K562 (cell line): ENCODE data around the gene STX11. TPM values are rescaled to one million over a fixed set of nuclear protein-coding genes. Genes with fewer than 3 reads are reported as not detected.
A peak's percentile ranks its signal among the peaks of the same experiment; 100 is the strongest.

Experiments used
- CCAR2 ChIP-seq: fragments of 200-400 bp; formaldehyde crosslinking; IDR thresholded peaks from 2 replicates; pipeline ENCODE4 v1.6.1; 2017; ENCODE audit warnings: mild to moderate bottlenecking, low read depth, low read length
- FOSL1 ChIP-seq: fragments of 200-800 bp; sonication (Bioruptor generic); conservative IDR thresholded peaks from 2 replicates; pipeline ENCODE4 v1.6.1; 2016; ENCODE audit warnings: missing genetic modification characterization, missing compliant biosample characterization
- GABPB1 ChIP-seq: sonication (generic); formaldehyde crosslinking; IDR thresholded peaks from 2 replicates; pipeline ENCODE4 v1.8.0; 2022; ENCODE audit warnings: mild to moderate bottlenecking, missing genetic modification reagents
- HCFC1 ChIP-seq: IDR thresholded peaks from 2 replicates; pipeline ENCODE4 v1.6.1; 2012; ENCODE audit warnings: low read depth, low read length, improper control_type of control experiment
- HDAC8 ChIP-seq: fragments of 450-650 bp; IDR thresholded peaks from 2 replicates; pipeline ENCODE4 v1.6.1; 2016; ENCODE audit warnings: mild to moderate bottlenecking, missing genetic modification characterization, moderate library complexity, missing compliant biosample characterization
- MCM3 ChIP-seq: fragments of 450-650 bp; IDR thresholded peaks from 2 replicates; pipeline ENCODE4 v1.6.1; 2016
- NFXL1 ChIP-seq: fragments of 450-650 bp; formaldehyde crosslinking; IDR thresholded peaks from 2 replicates; pipeline ENCODE4 v1.4.0; 2021; ENCODE audit warnings: mild to moderate bottlenecking
- PHTF2 ChIP-seq: fragments of 250-450 bp; sonication (Bioruptor Pico); IDR thresholded peaks from 2 replicates; pipeline ENCODE4 v1.5.0; 2021; ENCODE audit warnings: mild to moderate bottlenecking
- POLR2AphosphoS5 ChIP-seq: IDR thresholded peaks from 2 replicates; pipeline ENCODE4 v1.6.1; 2011; ENCODE audit warnings: mild to moderate bottlenecking, low read depth, low read length, moderate library complexity; ENCODE audit not compliant: control insufficient read depth, insufficient read depth
- RCOR1 ChIP-seq, 2 experiments: IDR thresholded peaks; 2 replicates each; pipeline ENCODE4 v1.6.1; 2012; ENCODE audit warnings: low read depth in 2 of 2, low read length in 2 of 2, borderline replicate concordance in 1 of 2, improper control_type of control experiment in 1 of 2
- RFX7 ChIP-seq: fragments of 250-450 bp; sonication (Bioruptor Pico); IDR thresholded peaks from 2 replicates; pipeline ENCODE4 v1.5.1; 2021; ENCODE audit warnings: mild to moderate bottlenecking
- SRSF3 ChIP-seq: fragments of 200-400 bp; formaldehyde crosslinking; IDR thresholded peaks from 2 replicates; pipeline ENCODE4 v1.6.1; 2016; ENCODE audit warnings: mild to moderate bottlenecking, low read length, moderate library complexity; ENCODE audit not compliant: insufficient read depth
- UBTF ChIP-seq, 2 experiments: IDR thresholded peaks; 2 replicates each; pipeline ENCODE4 v1.6.1; 2012; ENCODE audit warnings: improper control_type of control experiment in 2 of 2, low read depth in 2 of 2, low read length in 2 of 2, borderline replicate concordance in 1 of 2
- polyA plus RNA-seq, 8 experiments: library from polyadenylated mRNA; depleted of rRNA in 4 of 8; stranded (reverse) in 5 of 8; unstranded in 3 of 8; fragments of >200 nt; fragmentation: Nextera tagmentation in 2 of 8; fragmentation: Illumina TruSeq in 1 of 8; extraction: Ambion mirVana in 2 of 8; extraction: Trizol in 1 of 8; gene quantifications; 2 replicates each; pipeline versions ENCODE4 v1.2.1 to v1.2.3, GENCODE V29; 2011 to 2014; ENCODE audit warnings: inconsistent platforms in 1 of 8, missing spikeins in 1 of 8
- total RNA-seq, 7 experiments: library from RNA; depleted of rRNA in 6 of 7; stranded (reverse); fragments of >200 nt in 6 of 7; fragmentation: Illumina TruSeq in 2 of 7; extraction: Trizol in 2 of 7; gene quantifications; 2 replicates each; pipeline versions ENCODE4 v1.2.1 to v1.2.3, GENCODE V29; 2011 to 2021; ENCODE audit warnings: low replicate concordance in 1 of 7
- TF ChIP-seq, protein P1 (sequence below): sonication (generic); formaldehyde crosslinking; IDR thresholded peaks from 2 replicates; pipeline ENCODE4 v1.8.0; 2022; ENCODE audit warnings: missing genetic modification reagents, mild to moderate bottlenecking, borderline replicate concordance
- TF ChIP-seq, protein P2 (sequence below): sonication (generic); formaldehyde crosslinking; IDR thresholded peaks from 2 replicates; pipeline ENCODE4 v1.8.0; 2022; ENCODE audit warnings: mild to moderate bottlenecking, missing genetic modification reagents
- TF ChIP-seq, protein P3 (sequence below), 2 experiments: fragments of 450-650 bp in 1 of 2; sonication (generic) in 1 of 2; formaldehyde crosslinking in 1 of 2; IDR thresholded peaks in 1 of 2; conservative IDR thresholded peaks in 1 of 2; 2 replicates each; pipeline versions ENCODE4 v1.6.1 to v1.8.1; 2016 to 2023; ENCODE audit warnings: mild to moderate bottlenecking in 2 of 2, moderate library complexity in 2 of 2, inconsistent platforms in 1 of 2, missing genetic modification reagents in 1 of 2

The STX11 gene
- total and polyA plus RNA-seq, 9 of the 15 experiments (the other 6 are each of a cell fraction or from before 2014, with no cell fraction given): 0.06 to 0.73 (median 0.40) TPM

- no peak for TF ChIP-seq POLR2AphosphoS5
- TF ChIP-seq, protein P1, sequence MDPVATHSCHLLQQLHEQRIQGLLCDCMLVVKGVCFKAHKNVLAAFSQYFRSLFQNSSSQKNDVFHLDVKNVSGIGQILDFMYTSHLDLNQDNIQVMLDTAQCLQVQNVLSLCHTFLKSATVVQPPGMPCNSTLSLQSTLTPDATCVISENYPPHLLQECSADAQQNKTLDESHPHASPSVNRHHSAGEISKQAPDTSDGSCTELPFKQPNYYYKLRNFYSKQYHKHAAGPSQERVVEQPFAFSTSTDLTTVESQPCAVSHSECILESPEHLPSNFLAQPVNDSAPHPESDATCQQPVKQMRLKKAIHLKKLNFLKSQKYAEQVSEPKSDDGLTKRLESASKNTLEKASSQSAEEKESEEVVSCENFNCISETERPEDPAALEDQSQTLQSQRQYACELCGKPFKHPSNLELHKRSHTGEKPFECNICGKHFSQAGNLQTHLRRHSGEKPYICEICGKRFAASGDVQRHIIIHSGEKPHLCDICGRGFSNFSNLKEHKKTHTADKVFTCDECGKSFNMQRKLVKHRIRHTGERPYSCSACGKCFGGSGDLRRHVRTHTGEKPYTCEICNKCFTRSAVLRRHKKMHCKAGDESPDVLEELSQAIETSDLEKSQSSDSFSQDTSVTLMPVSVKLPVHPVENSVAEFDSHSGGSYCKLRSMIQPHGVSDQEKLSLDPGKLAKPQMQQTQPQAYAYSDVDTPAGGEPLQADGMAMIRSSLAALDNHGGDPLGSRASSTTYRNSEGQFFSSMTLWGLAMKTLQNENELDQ (CRISPR knock-in tag): no peak
- TF ChIP-seq UBTF (IDR thresholded peaks at IDR 0.05; ENCODE audit: borderline replicate concordance in 1 of 2, low read depth in 2 of 2, low read length in 2 of 2): peak; percentile 89 to 96
- no peak for TF ChIP-seq RFX7 (CRISPR knock-in tag)
- TF ChIP-seq, protein P2, sequence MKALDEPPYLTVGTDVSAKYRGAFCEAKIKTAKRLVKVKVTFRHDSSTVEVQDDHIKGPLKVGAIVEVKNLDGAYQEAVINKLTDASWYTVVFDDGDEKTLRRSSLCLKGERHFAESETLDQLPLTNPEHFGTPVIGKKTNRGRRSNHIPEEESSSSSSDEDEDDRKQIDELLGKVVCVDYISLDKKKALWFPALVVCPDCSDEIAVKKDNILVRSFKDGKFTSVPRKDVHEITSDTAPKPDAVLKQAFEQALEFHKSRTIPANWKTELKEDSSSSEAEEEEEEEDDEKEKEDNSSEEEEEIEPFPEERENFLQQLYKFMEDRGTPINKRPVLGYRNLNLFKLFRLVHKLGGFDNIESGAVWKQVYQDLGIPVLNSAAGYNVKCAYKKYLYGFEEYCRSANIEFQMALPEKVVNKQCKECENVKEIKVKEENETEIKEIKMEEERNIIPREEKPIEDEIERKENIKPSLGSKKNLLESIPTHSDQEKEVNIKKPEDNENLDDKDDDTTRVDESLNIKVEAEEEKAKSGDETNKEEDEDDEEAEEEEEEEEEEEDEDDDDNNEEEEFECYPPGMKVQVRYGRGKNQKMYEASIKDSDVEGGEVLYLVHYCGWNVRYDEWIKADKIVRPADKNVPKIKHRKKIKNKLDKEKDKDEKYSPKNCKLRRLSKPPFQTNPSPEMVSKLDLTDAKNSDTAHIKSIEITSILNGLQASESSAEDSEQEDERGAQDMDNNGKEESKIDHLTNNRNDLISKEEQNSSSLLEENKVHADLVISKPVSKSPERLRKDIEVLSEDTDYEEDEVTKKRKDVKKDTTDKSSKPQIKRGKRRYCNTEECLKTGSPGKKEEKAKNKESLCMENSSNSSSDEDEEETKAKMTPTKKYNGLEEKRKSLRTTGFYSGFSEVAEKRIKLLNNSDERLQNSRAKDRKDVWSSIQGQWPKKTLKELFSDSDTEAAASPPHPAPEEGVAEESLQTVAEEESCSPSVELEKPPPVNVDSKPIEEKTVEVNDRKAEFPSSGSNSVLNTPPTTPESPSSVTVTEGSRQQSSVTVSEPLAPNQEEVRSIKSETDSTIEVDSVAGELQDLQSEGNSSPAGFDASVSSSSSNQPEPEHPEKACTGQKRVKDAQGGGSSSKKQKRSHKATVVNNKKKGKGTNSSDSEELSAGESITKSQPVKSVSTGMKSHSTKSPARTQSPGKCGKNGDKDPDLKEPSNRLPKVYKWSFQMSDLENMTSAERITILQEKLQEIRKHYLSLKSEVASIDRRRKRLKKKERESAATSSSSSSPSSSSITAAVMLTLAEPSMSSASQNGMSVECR (CRISPR knock-in tag): no peak; the same call in 1 of the 2 replicates
- no peak for TF ChIP-seq NFXL1 (CRISPR knock-in tag)
- TF ChIP-seq RCOR1 (IDR thresholded peaks at IDR 0.05; ENCODE audit: borderline replicate concordance in 1 of 2, low read depth in 2 of 2, low read length in 2 of 2): no peak
- TF ChIP-seq, protein P3, sequence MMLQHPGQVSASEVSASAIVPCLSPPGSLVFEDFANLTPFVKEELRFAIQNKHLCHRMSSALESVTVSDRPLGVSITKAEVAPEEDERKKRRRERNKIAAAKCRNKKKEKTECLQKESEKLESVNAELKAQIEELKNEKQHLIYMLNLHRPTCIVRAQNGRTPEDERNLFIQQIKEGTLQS (IDR thresholded peaks at IDR 0.05): no peak
- TF ChIP-seq, protein P3 (CRISPR knock-in tag; conservative IDR thresholded peaks at IDR 0.05): no peak
- TF ChIP-seq HCFC1: no peak
- TF ChIP-seq MCM3: no peak
- no peak for TF ChIP-seq SRSF3
- TF ChIP-seq PHTF2 (CRISPR knock-in tag): no peak
- TF ChIP-seq GABPB1: 0 out of 2 replicates have a peak, but pooled peaks have one; percentile 44
- no peak for TF ChIP-seq HDAC8
- TF ChIP-seq CCAR2: no peak
- TF ChIP-seq FOSL1 (tag): no peak
Observed at GRCh38 chr6:144149894-144150709, at the start of gene STX11 (continued).
